NOMO-1 treated with dmso at 0.1 percent for 144 hours (cell line): ENCODE data around the gene BMERB1.
"Not testable (repeated sequence)": the region's sequence is repeated elsewhere in the genome, so short reads cannot be mapped to it uniquely, and the experiment has no call there.

Experiments
- DNase-seq: peaks from one replicate; lab custom pipeline; 2025; ENCODE audit not compliant: unreplicated experiment; lab: John Stamatoyannopoulos, UW

The BMERB1 gene

GRCh38 chr16:15519790-15520189, 85.4 kb downstream of the BMERB1 start:
- no peak for DNase-seq

- no peak for DNase-seq
Observed at GRCh38 chr16:15521390-15521757, 87.0 kb downstream of the BMERB1 start.

GRCh38 chr16:15521758-15522509, 87.5 kb downstream of the BMERB1 start:
- DNase-seq, result no peak

- DNase-seq, result peak; percentile 76
Observed at GRCh38 chr16:15523092-15523541, 88.7 kb downstream of the BMERB1 start.

GRCh38 chr16:15523939-15524338, 89.6 kb downstream of the BMERB1 start:
- DNase-seq, result no peak

GRCh38 chr16:15524966-15525365, 90.6 kb downstream of the BMERB1 start:
- no peak for DNase-seq

- no peak for DNase-seq
Observed at GRCh38 chr16:15526097-15526496, 91.7 kb downstream of the BMERB1 start.

GRCh38 chr16:15526731-15527130, 92.3 kb downstream of the BMERB1 start:
- DNase-seq, result no peak

GRCh38 chr16:15529673-15530072, 95.3 kb downstream of the BMERB1 start:
- DNase-seq, result no peak

- DNase-seq, result no peak
Observed at GRCh38 chr16:15530085-15530484, 95.7 kb downstream of the BMERB1 start.

GRCh38 chr16:15532825-15533224, 98.4 kb downstream of the BMERB1 start:
- DNase-seq, result no peak

GRCh38 chr16:15533386-15533785, 99.0 kb downstream of the BMERB1 start:
- no peak for DNase-seq

- no peak for DNase-seq
Observed at GRCh38 chr16:15535772-15536171, 101.4 kb downstream of the BMERB1 start.

- DNase-seq, result no peak
Observed at GRCh38 chr16:15536843-15537242, 102.5 kb downstream of the BMERB1 start.

- DNase-seq, result no peak
Observed at GRCh38 chr16:15538507-15538906, 104.1 kb downstream of the BMERB1 start.

GRCh38 chr16:15539197-15539596, 104.8 kb downstream of the BMERB1 start:
- no peak for DNase-seq

- DNase-seq, result no peak
Observed at GRCh38 chr16:15542261-15542660, 107.9 kb downstream of the BMERB1 start.

GRCh38 chr16:15542734-15543347, 108.5 kb downstream of the BMERB1 start:
- DNase-seq, result no peak

- no peak for DNase-seq
Observed at GRCh38 chr16:15544405-15544804, 110.0 kb downstream of the BMERB1 start.

- no peak for DNase-seq
Observed at GRCh38 chr16:15545544-15545943, 111.2 kb downstream of the BMERB1 start.

GRCh38 chr16:15547072-15547767, 112.8 kb downstream of the BMERB1 start:
- not testable (repeated sequence) for DNase-seq

GRCh38 chr16:15547768-15548096, 113.3 kb downstream of the BMERB1 start:
- DNase-seq, result no peak
